Ramos (cell line): Measurements from ENCODE around the gene PKIG.

Experiments used
- in situ Hi-C: fragments of 300-500 bp; cut with MboI; formaldehyde crosslinking; loops from one replicate; pipeline ENCODE4 v1.14.3; 2022; ENCODE audit warnings: low sequenced_read_pairs; ENCODE audit not compliant: unreplicated experiment

PKIG gene

DNA sequence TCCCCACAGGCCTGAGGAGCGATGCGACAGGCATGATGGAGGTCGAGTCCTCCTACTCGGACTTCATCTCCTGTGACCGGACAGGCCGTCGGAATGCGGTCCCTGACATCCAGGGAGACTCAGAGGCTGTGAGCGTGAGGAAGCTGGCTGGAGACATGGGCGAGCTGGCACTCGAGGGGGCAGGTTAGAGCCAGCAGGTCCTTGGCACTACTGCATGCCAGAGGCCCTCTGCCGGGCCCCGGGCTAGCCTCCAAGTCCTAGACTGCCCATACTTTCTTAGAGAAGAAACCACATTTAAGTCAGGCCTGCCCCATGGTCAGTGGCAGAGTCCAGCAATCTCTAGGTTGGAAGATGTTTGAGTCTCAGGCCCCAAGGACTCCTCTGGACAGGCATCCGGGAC lies 32.1 kb downstream of the PKIG start:
- in situ Hi-C loops: loop anchor here (25.0 kb wide), 1 partner anchor 402 kb away; the partner anchor contains the start of gene OSER1

DNA sequence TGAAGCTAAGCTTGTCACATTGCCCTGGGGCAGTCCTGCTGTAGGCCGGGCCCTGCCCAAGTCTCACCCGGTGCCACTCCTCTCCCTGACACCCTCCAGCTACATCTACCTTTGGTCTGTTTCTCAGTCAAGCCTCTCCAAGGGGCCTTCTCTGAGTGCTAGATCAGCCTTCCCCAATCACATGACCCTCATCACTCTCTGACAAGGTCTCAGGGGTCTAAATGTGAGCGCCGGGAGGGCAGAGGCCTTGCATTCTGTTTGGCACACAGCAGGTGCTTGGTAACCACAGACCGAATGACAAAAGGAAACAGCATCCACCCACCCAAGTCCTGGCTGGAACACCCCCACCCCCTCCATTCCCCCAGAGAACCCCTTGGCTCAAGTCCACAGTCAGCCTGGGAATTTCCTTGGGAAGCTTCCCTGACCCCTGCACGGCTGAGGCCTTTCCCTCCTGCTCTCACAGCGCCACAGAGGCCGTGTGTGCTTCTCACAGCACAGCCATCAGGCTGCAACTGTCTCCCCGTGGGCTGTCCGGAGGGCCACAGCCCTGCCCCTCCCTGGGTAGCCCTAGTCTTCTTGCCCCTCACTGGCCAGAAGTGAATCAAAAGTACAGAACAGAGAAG lies 32.9 kb downstream of the PKIG start:
- in situ Hi-C loops: loop anchor here (25.0 kb wide), 1 partner anchor 403 kb away; the partner anchor contains the start of gene OSER1

DNA sequence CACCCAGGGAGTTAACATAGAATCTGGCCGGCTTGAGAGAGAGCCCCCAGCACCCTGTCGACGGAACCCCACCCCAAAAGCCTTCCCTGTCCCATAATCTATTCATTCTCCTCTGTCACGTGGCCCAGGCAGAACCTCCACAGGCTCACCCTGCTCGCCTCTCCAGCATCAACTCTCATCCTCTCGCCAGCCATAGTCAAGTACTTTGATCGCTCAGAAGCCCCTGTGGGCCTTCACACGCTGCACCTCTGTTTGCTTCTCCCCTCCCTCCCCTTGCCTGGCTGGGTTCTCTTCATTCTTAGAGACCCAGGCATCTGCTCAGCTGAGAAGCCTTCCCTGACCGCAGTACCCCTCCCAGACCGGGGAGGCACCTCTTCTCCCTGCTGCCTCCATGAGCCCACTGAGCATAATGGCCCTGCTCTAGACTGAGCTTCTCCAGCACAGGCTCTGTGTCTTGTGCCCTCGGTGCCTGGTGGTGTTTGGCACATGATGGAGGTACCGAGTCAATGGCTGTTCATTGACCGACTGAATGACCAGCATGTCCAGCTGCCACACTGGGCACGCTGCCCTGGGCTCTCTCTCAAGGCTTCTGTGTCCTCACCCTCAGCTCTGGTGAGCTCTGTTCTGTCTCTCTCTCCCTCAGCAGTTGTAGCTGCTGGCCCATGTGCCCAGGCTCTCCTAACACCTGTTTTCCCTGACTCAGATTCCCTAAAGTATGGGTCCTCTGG lies 33.7 kb downstream of the PKIG start:
- in situ Hi-C loops: loop anchor here (25.0 kb wide), 1 partner anchor 404 kb away; the partner anchor contains the start of gene OSER1

- in situ Hi-C loops: loop anchor here (25.0 kb wide), 1 partner anchor 404 kb away; the partner anchor contains the start of gene OSER1
Observed at GRCh38 chr20:44616604-44616964, 34.2 kb downstream of the PKIG start.

DNA sequence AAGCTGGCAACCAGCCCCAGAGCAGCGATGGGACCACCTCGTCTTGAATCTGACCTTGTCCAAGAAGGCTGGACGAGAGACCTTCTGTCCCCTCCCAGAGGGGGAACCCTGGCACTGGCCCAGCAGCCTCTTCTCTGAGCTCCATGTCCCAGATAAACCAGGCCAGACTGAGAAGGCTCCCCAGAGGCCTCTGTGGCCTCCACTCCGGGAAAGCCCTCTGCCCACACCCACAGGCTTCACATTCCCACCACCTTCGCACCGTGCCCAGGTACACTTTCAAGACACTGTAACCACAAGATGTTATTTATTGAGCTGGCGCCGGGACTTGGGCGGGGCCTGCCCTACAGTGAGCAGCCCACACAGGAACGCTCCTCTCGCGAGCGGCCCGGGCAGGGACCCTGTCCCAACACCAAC lies 35.9 kb downstream of the PKIG start:
- in situ Hi-C loops: loop anchor here (25.0 kb wide), 1 partner anchor 406 kb away; the partner anchor contains the start of gene OSER1

- in situ Hi-C loops: loop anchor here (25.0 kb wide), 1 partner anchor 407 kb away; the partner anchor contains the start of gene OSER1
Observed at GRCh38 chr20:44619294-44619693, 36.9 kb downstream of the PKIG start.

DNA sequence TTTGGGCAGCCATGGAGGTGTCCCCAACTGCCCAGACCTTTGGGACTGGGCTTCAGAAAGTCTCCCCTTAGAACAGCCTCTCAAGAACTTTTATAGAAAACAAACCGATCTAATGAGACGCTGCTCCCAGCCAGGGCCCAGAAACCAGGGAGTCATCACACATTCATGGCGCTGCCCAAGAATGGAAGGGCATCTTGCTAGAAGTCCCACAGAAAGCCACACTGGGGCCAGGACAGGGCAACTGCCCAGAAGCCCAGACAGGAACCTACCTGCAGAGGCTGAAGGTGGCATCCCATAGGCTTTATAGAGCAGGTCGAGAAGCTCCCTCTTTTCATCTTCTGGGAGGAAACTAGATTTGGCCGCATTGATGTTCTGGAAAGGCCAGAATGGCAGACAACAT lies 37.7 kb downstream of the PKIG start:
- in situ Hi-C loops: loop anchor here (25.0 kb wide), 1 partner anchor 408 kb away; the partner anchor contains the start of gene OSER1

GRCh38 chr20:44621325-44621724 lies 38.9 kb downstream of the PKIG start:
- in situ Hi-C loops: loop anchor here (25.0 kb wide), 1 partner anchor 409 kb away; the partner anchor contains the start of gene OSER1

DNA sequence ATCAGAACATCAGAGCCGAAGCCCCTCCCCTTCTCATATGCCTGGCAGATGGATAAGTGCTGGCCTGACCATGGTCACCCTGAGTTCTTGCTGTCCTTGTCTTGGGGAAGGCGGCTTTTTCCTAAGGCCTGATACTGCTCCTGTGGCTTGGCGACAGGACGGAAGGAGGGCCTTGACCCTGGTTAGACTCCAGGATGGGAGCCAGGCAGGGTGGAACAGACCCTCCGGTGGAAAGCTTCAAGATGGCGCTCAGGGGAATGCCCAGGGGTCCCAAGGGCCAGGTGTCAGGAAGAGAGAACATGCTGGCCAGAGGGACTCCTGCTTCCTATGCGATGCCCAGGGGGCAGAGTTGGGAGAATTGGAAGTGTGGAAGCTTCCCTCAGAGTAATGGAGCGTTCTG lies 39.6 kb downstream of the PKIG start:
- in situ Hi-C loops: loop anchor here (25.0 kb wide), 1 partner anchor 410 kb away; the partner anchor contains the start of gene OSER1

DNA sequence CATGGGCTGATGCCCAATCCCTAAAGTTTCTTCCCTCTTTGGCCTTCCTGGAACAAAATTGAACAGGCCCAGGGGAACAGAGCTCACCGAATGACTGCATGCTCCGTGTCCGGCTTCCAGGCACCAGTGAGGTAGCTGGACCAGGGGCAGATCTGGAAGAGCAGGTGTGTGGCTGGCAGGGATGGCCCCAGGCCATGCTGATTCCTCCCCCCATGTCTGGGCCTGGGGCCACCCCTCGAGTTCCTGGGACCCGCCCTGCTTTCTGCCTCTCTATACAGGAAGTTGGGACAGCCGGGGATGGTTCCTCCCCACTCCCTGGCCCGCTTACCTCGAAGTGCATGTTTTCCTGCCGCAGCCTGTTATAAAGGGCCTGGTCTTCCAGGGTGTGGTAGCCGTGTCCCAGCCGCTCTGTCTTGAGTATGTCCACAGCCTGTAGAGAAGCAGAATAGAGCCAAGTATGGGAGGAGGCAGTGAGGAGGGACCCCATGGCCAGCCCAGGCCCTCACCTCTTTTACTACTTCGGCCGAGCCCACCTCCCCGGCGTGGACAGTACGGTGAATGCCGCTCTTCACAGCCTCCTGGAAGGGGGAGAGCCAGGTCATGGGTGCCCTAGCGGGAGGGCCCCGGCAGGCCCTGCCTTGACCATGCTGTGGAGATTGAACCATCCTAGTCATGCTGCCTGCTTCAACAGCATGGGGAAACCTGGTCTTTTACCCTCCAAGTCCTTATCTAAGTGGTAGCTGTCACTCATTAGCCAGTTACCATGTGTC lies 40.3 kb downstream of the PKIG start:
- in situ Hi-C loops: loop anchor here (25.0 kb wide), 1 partner anchor 410 kb away; the partner anchor contains the start of gene OSER1

- in situ Hi-C loops: loop anchor here (25.0 kb wide), 1 partner anchor 412 kb away; the partner anchor contains the start of gene OSER1
Observed at GRCh38 chr20:44624152-44624551, 41.8 kb downstream of the PKIG start.

- in situ Hi-C loops: loop anchor here (25.0 kb wide), 1 partner anchor 413 kb away; the partner anchor contains the start of gene OSER1
Observed at GRCh38 chr20:44624743-44625271, 42.4 kb downstream of the PKIG start.

GRCh38 chr20:44625361-44625760 lies 43.0 kb downstream of the PKIG start:
- in situ Hi-C loops: no loop called here

DNA sequence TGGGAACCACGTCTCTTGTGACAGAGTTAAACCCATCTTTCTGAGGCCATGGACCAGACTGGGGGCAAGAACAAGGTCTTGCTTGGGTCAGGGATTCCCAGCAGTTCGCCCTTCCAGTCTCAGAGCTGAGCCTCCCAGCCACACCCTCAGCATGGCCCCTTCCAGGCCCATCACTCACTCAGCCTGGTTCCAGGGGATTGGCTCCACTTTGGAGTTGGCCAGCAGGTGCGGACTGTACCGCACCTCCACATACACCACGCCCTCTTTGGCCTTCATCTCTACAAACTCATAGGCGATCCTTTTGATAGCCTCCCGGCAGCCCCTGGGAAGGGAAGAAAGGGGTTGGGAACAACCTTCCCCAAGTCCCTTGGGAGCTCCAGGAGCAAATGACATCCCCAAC lies 43.9 kb downstream of the PKIG start:
- in situ Hi-C loops: no loop called here

GRCh38 chr20:44627364-44628010 lies 45.1 kb downstream of the PKIG start:
- in situ Hi-C loops: no loop called here

- in situ Hi-C loops: no loop called here
Observed at GRCh38 chr20:44629017-44629385, 46.6 kb downstream of the PKIG start.

DNA sequence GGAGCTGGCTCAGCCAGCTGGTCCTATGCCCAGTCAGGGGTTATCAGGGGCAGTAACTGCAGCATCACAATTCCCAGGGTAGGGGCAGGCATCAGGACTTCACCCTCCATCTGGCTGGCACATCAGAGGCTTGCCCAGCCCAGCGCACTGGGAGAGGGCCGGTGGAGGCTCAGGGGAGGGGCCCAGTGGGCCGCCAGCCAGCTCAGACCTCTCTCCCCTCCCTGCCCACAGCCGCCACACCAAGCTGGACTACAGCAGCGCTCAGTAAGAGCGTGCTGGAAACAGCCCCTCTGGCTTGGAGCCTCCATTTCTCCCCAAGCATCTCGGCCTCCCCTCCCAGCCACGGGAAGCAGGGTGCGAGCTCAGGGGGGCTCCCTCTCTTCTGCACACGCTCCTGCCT lies 47.2 kb downstream of the PKIG start:
- in situ Hi-C loops: no loop called here

- in situ Hi-C loops: no loop called here
Observed at GRCh38 chr20:44630297-44630696, 47.9 kb downstream of the PKIG start.

DNA sequence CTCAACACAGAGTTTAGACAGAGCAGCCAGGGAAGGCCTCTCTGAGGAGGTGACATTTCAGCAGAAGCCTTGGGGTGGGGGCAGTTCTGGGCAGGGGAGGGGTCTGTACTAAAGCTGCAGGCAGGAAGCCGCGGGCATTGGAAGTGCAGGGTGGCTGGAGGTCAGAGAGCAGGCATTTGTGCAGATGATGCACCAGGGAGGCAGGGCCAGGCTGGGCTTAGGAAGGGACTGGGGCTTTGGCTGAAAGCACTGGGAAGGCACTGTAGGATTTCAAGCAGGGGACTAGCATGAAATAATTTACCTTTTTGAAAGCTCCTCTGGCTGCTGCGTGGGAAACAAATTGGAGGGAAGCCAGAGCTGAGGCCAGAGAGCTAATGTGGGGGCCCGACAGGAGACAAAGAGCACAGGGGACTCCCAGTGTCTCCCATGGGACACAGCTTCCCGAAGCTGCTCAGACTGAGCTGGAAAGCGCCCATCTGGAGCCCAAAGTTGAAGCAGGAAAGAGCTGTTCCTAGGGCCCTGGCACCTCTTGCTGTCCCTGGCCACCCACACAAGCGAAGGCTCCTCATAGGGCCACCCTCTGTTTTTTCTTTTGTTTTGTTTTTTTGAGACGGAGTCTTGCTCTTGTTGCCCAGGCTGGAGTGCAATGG lies 49.8 kb downstream of the PKIG start:
- in situ Hi-C loops: no loop called here
